ENCODE results near the gene USP47.

USP47 gene

GRCh38 chr11:11946180-11946579 lies 104.4 kb downstream of the USP47 start:
- no peak for FAIRE-seq

GRCh38 chr11:11946878-11947277 lies 105.1 kb downstream of the USP47 start:
- no peak for FAIRE-seq

GRCh38 chr11:11947825-11948224 lies 106.1 kb downstream of the USP47 start:
- FAIRE-seq, result no peak

- FAIRE-seq, result no peak
Observed at GRCh38 chr11:11948242-11948947, 106.6 kb downstream of the USP47 start.

- no peak for FAIRE-seq
Observed at GRCh38 chr11:11949482-11949881, 107.7 kb downstream of the USP47 start.

- FAIRE-seq, result no peak
Observed at GRCh38 chr11:11952036-11952435, 110.3 kb downstream of the USP47 start.

GRCh38 chr11:11956006-11956405 lies 114.2 kb downstream of the USP47 start:
- no peak for FAIRE-seq

- no peak for FAIRE-seq
Observed at GRCh38 chr11:11958403-11959231, 116.8 kb downstream of the USP47 start.

GRCh38 chr11:11959601-11960000 lies 117.8 kb downstream of the USP47 start:
- FAIRE-seq, result no peak

GRCh38 chr11:11960687-11961086 lies 118.9 kb downstream of the USP47 start:
- no peak for FAIRE-seq

- FAIRE-seq, result no peak
Observed at GRCh38 chr11:11961399-11962028, 119.7 kb downstream of the USP47 start.

GRCh38 chr11:11963067-11963466 lies 121.3 kb downstream of the USP47 start:
- no peak for FAIRE-seq

GRCh38 chr11:11963842-11964773 lies 122.3 kb downstream of the USP47 start:
- no peak for FAIRE-seq

GRCh38 chr11:11964774-11965150 lies 123.0 kb downstream of the USP47 start:
- FAIRE-seq, result no peak

- FAIRE-seq, result no peak
Observed at GRCh38 chr11:11965192-11965591, 123.4 kb downstream of the USP47 start.

GRCh38 chr11:11965656-11966353 lies 124.0 kb downstream of the USP47 start:
- no peak for FAIRE-seq

GRCh38 chr11:11966354-11966741 lies 124.6 kb downstream of the USP47 start:
- no peak for FAIRE-seq

GRCh38 chr11:11966826-11967668 lies 125.3 kb downstream of the USP47 start:
- FAIRE-seq, result no peak

- no peak for FAIRE-seq
Observed at GRCh38 chr11:11967669-11968510, 126.1 kb downstream of the USP47 start.

Data from colon (tissue), 2 donors.